HuH-7 (cell line): ENCODE data around the gene ATF4.
"Not testable (repeated sequence)": the region's sequence is repeated elsewhere in the genome, so short reads cannot be mapped to it uniquely, and the experiment has no call there.

ENCODE experiments used
- DNase-seq: peaks from one replicate; pipeline ENCODE4 v3.0.0; 2011; ENCODE audit warnings: low spot score

ATF4 gene

DNA sequence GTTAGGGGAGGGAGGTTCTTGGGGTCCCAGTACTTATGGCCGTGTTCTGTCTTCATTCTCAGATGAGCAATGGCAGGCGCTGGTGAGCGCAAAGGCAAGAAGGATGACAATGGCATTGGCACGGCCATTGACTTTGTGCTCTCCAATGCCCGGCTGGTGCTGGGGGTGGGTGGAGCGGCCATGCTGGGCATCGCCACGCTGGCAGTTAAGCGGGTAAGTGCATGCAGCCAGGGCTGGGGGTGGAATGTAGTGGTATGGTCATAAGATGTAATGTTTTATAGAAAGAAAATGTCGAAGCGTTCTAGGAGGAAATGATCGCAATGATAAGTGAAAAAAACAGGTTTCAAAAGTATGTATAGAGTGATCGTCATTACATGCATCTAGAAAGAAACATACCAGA lies 9.1 kb upstream of the ATF4 start:
- DNase-seq, result no peak

DNA sequence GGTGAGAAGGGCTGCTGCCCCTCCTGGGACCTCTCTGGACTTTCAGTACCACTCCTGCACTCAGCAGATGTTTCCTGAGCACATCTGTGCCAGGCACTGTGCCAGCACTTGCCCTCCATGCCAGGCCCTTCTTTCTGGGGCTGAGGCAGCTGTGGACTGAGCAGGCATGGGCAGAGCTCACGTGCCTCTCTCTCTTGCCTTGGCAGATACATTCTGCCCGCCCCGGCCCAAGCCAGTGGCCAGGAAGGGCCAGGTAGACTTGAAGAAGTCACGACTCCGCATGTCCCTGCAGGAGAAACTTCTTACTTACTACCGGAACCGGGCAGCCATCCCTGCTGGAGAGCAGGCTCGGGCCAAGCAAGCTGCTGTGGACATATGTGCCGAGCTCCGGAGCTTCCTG lies 8.3 kb upstream of the ATF4 start:
- DNase-seq, result no peak

DNA sequence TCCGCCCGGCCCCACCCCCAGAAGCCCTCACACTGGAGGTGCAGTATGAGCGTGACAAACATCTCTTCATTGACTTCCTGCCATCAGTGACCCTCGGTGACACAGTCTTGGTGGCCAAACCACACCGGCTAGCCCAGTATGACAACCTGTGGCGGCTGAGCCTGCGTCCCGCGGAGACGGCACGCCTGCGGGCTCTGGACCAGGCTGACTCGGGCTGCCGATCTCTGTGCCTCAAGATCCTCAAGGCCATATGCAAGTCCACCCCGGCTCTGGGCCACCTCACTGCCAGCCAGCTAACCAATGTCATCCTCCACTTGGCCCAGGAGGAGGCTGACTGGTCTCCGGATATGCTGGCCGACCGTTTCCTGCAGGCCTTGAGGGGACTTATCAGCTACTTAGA lies 6.6 kb upstream of the ATF4 start:
- no peak for DNase-seq

DNA sequence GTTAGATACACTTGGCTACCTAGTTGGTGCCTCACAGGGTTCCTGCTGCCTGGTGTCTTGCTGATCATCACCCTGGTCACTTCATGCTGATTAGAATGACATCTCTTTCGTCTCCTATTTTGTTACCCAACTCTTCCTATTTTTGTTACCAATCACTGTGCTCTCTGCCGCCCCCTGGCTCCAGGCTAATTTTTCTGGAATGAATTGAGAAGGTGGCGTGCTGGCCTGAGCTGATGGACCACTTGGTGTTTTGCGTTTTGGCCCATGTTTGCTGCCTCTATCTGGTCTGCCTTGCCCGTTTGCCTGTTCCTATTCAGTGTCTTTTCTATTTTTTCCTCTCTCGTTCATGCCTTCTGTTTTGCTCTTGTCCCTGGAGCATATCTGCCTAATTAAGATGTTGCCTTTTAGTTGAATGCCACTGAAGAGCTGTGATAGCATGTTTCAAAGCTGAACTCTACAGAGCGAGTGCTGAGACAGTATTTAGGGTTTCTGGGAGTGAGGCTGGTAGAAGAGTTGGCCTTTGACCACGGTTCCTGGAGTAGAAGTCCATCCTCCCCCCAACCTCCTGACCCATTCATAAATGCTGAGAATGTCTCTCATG lies 5.9 kb upstream of the ATF4 start:
- DNase-seq, result no peak

DNA sequence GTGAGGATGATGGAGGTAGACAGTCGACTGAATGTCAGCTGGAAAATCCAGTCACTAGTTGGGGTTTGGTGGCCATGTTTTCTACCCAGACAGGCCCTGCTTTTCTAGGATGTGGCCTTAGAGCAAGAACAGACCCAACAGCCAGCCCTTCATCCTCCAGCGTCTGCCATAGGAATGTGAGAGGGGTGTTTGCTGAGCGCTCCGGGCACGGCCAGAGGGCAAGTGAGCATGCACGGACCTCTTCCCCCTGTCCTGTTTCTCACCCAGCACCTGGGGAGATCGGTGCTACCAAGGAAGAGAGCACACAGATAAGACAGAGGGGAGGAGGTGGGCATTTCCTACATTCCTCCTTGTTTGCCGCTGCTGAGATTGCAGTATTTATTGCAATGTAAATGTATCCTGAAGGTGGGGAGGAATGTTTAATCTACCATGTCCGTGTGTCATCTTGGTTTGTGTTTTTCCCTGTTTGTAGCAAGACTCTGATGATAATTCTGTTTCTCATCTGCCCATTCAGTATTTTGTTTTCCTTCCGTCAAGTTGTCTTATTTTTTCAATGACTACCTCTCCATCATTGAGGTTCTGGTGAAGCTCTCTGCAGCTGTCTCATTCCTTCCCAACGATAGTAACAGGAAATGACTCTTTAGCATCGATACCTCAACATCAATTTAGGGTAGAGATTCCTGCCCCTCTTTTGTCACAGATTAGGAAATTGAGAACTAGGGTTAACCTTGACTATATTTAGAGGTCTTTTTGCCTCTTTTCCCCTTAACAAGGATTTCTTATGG lies 4.9 kb upstream of the ATF4 start:
- no peak for DNase-seq

DNA sequence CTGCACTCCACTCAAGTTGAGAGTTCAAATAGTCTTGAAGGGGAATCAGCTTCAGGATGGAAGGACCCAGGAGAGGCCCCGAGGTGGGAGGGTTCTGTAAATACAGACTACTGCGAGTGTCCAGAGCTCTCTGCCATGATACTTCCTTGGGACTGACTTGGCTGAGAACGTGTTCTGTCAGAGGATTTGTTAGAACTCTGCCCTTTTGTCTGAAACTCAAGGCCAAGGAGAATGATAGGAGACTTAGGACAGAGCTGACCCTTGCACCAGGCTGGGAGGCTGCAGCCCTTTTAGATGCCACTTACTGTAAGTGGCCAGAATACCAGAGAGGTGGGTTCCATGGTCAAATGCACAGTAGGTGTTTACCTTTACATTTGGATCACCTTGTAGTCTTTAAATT lies 2.9 kb upstream of the ATF4 start:
- DNase-seq, result no peak

DNA sequence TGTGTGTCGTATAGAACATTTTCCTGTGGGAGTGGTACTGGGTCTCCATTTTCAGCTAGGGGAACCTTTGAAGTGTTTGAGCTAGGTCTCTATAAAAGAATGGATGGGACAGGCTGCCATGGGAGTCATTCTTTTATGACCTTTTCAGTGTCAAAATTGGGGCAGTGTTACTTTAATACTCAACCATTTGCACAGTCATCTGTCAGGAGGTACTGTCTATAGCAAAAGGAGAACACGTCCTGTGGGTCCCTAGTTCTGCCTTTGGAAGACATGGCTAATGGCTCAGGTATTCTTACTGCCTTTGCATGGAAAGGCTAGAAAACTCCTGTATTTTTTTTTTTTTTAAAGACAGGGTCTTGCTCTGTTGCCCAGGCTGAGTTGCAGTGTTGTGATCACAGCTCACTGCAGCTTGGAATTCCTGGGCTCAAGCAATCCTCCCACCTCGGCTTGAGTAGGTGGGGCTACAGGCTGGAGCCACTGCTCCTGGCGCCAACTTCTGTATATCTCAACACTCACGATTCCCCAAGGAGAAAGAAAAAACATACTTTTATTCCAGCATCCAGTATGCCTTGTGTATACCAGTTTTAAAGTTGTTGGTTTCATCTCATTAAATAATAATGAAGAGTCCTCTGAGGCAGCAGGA lies 2.1 kb upstream of the ATF4 start:
- no peak for DNase-seq

DNA sequence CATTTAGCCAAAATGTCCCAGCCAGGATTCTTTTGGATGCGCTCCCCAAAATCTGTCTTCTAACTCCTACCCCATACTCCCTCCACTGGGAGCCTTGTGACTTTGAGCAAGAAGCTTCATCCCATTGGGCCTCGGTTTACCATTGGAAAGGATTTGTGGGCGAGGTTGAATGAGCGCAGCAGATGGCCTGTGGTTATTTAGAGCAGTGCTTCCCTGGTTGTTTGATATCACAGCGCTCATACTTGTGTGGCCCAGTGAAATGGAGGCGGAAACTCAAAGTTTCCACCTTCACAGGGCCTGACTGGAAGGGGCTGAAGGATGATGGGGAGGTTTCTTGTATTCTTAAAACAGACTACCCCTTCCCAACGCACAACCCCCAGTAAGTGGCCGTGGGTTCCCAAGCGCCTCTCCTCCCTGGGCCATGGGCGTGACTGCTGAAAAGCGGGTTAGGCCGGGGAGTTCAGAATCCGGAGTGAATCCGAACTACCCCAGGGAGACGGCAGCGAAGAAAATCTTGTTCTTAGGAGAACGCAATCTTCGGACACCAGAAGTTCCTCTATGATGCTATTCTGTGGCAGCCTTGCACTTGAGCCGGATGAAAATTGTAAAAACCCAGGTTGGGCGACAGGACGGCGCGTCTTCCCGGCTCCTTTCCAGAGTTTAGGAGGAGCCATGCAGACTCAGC lies 1.2 kb upstream of the ATF4 start:
- no peak for DNase-seq

DNA sequence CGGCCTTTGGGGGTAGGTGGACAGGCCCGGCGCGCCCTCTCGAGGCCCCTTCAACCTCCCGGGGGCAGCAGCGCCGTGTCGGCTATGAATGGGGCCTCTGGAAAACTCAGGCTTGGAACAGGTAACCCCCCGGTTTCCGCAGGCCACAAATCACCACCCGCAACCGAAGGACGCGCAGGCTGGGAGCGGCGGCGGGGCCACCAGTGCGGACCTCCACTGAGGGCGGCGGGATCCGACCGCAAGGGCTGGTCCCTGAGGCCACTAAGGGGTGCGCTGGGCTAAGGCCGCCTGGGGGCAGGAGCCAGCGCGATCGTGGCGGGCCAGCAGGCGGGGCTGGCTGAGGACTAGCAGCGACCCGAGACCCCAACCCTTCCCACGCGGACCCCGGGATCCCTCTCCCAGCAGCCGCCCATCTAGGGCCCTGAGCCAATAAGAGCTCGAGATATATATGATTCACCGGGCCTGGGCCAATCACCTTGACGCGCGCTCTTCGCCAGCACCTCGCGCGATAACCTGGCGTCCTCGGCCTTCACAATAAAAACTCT lies 609 bp upstream of the ATF4 start:
- peak; percentile 100 for DNase-seq

DNA sequence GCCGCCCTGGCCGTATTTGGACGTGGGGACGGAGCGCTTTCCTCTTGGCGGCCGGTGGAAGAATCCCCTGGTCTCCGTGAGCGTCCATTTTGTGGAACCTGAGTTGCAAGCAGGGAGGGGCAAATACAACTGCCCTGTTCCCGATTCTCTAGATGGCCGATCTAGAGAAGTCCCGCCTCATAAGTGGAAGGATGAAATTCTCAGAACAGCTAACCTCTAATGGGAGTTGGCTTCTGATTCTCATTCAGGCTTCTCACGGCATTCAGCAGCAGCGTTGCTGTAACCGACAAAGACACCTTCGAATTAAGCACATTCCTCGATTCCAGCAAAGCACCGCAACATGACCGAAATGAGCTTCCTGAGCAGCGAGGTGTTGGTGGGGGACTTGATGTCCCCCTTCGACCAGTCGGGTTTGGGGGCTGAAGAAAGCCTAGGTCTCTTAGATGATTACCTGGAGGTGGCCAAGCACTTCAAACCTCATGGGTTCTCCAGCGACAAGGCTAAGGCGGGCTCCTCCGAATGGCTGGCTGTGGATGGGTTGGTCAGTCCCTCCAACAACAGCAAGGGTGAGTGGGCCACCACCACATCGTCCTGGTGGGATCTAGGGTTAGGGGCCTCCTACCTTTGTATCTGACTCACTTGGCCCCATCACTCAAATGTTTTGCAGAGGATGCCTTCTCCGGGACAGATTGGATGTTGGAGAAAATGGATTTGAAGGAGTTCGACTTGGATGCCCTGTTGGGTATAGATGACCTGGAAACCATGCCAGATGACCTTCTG lies 934 bp downstream of the ATF4 start:
- not testable (repeated sequence) for DNase-seq

DNA sequence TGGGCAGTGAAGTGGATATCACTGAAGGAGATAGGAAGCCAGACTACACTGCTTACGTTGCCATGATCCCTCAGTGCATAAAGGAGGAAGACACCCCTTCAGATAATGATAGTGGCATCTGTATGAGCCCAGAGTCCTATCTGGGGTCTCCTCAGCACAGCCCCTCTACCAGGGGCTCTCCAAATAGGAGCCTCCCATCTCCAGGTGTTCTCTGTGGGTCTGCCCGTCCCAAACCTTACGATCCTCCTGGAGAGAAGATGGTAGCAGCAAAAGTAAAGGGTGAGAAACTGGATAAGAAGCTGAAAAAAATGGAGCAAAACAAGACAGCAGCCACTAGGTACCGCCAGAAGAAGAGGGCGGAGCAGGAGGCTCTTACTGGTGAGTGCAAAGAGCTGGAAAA lies 1.7 kb downstream of the ATF4 start:
- DNase-seq, result not testable (repeated sequence)

DNA sequence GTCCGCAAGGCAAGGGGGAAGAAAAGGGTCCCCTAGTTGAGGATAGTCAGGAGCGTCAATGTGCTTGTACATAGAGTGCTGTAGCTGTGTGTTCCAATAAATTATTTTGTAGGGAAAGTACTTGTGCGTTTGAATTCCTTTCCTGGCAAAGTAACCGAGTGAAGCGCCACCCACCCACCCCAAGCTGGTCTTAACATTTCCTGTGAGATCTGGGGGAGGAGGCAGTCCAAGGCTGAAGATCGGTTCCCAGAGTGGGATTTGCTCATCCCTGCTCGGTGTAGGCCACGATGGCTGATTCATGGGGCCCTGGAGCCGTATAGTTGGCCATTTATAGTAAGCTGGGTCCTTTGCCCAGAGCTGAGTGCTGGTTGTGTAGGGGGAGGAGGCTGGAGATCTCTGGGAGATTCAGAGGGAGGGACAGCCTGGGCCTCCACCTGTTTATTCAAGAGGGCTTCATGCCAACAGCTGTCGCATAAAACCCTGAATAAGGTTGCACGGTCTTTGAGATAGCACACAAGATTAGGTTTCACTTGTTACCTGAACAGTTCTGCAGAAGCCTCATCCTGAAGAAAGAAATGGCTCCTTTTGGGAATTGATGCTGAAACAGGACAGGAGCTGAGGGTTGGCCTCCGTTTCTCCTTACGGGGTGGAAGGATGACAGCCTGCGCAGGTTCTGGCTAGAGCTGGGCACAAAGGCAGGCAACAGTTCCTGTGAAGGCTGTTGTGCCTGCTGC lies 2.4 kb downstream of the ATF4 start:
- no peak for DNase-seq

DNA sequence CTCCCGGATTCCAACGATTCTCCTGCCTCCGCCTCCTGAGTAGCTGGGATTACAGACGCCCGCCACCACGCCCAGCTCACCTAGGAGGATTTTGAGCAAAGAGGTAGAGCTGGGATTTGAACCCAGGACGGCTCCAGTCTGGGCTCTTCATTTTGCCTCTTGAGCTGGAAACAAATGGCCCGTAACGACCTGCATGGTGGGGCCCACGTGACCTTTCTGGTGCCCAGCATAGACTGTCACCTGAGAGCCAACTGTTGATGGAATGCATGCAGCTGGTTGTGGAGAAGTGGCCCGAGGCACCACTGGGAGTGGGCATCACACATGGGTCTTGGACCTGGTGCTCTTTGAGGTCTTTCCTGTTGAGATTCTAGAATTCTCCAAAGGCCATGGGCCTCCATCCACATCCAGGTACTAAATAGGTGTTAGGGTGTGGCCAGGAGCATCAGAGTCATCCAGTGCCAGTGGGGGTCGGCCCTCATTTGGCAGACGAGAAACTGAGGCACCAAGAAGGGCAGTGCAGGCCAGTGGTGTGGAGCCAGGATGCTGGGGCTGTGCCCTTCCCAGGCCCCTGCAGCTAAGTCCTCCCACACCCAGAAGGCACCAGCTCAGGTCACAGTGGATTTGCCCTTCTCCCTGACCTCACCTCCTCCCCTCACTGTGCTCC lies 3.9 kb downstream of the ATF4 start:
- DNase-seq, result no peak

DNA sequence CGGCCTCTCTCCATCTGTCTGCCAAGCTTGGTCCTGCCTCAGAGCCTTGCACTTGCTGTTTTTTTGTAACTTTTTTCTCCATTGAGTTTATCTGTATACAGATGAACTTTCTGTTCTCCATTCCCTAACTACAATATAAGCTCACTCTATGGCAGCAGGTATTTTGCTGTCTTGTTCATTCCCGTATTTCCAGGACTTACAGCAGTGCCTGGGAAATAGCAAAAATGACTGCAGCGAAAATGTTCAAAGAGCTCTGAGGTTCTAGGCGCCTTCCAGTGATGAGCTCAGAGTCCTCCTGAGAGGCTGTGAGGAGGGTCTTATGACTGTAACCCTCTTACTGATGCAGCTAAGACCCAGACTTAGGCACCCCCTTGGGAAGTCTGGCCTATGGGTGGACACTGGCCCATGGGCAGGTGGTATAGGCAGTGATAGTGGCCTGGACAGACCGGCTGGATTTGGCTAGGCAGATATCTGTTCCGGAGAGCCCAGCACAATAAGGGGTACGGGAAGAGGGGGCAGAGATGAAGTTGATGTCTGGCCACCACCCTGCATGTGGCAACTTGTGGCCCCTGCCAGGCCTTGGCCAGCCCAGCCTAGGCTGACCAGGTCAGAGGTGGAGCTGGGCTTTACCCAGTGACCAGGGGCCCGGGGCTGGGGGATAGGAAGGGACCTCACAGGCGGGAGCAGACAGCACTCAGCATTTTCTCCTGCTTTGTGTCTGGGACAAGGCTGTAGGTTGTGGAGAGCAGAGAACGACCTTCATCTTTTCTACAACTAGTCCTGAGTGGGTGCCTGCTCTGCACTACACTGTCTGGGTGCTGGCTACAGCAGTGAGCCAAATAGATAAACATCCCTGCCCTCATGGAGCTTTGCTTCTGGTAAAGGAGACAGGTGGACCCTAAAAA lies 4.6 kb downstream of the ATF4 start:
- no peak for DNase-seq

DNA sequence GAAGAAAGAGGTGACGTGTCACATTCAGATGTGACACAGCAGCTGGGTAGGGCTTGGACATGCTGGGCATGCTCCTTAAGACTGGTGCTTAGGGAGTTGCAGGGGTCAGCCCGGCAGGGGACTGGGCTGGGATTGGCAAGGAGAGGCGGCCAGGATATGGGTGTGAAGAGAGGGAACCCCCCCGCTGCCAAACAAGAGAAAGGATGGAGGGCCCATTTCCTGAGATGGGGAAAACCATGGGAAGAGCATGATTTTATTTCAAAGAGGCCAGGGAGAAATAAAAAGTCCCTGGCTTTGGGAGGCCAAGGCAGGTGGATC lies 5.3 kb downstream of the ATF4 start:
- no peak for DNase-seq

DNA sequence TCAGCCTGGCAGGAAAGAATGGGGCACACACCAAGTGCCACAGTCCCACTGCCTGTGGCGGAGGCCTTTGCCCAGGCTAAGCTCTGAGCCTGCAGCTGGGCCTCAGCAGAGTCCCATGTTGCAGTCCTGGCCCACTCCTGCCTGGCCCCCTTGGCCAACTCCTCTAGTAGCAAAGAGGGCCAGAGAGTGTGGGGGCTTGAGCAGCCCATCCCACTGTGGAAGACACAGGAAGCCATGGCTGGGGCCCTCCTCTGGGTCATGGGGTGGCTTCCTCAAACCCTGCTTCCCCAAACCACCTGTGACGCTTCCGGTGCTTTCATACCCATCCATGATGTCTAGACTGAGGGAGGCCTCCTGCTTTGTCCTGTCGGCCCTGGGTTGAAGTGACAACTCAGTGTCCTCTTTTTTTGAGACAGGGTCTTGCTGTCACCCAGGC lies 6.4 kb downstream of the ATF4 start:
- no peak for DNase-seq

DNA sequence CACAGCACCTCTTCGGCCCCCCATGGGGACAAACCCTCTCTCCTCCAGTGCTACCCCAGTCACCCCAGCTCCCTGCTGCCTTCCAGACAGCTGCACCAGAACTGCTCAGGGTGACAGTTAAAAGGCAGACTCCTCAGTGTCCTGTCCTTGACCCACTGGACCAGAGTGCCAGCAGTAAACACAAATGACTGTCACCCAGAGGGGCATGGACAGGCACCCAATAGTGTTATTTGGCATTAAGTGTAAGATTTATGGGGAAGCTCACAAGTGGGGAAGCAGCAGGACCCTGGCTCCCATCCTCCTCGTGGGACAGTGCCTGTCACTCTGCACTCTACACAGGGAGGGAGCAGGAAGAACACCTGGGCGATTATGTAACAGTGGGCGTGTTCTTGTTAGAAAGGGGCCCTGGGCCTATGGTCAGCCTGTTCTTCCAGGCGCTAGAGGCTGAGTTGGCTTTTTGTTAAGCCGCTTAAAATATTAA lies 7.2 kb downstream of the ATF4 start:
- DNase-seq, result no peak

DNA sequence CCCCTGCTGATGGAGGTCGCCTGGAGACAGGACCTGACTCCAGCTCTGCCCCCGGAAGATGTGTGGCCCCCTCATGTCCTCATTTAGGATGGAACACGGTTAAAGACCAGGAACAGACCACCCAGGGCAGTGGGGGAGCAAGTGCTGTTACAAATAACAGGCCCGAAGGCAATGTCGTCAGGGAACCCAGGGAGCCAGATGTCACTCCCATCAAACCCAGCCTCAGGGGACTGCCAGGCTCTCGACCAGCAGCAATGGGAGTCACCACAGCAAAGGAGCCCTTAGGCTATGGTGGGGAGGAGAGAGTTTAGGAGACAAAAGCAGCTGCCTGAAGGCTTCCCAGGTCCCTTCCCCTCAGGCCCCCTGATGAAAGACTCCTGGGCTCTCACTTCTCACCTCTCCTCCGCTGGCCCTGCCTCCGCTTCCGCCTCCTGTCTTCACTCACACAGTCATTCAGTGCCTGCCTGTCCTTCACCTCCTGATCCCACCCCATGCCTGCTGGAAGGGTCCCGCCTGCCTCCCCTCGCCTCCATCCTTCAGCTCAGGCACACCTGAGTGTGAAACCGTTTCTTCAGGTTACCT lies 7.8 kb downstream of the ATF4 start:
- no peak for DNase-seq
